Stomach (tissue), 4 donors: Measurements from ENCODE around the gene DPP8.

ENCODE experiments used
- POLR2AphosphoS5 ChIP-seq, 3 donors: sonication (generic); formaldehyde crosslinking; IDR thresholded peaks; one replicate each; pipeline ENCODE4 v1.6.1; 2016; ENCODE audit warnings: antibody characterized with exemption in 3 of 3
- TF ChIP-seq, protein P1 (sequence below), 7 experiments: fragments of 450-650 bp in 4 of 7; fragments of 200-600 bp in 3 of 7; sonication (generic) in 3 of 7; IDR thresholded peaks; one replicate each; pipeline ENCODE4 v1.5.1; 2016 to 2019; ENCODE audit warnings: antibody characterized with exemption in 7 of 7, control low read depth in 2 of 7, mild to moderate bottlenecking in 1 of 7

GRCh38 chr15:65423976-65424679 lies 93.4 kb downstream of the DPP8 start:
- TF ChIP-seq POLR2AphosphoS5 (IDR thresholded peaks at IDR 0.05), result no peak
- TF ChIP-seq, protein P1, sequence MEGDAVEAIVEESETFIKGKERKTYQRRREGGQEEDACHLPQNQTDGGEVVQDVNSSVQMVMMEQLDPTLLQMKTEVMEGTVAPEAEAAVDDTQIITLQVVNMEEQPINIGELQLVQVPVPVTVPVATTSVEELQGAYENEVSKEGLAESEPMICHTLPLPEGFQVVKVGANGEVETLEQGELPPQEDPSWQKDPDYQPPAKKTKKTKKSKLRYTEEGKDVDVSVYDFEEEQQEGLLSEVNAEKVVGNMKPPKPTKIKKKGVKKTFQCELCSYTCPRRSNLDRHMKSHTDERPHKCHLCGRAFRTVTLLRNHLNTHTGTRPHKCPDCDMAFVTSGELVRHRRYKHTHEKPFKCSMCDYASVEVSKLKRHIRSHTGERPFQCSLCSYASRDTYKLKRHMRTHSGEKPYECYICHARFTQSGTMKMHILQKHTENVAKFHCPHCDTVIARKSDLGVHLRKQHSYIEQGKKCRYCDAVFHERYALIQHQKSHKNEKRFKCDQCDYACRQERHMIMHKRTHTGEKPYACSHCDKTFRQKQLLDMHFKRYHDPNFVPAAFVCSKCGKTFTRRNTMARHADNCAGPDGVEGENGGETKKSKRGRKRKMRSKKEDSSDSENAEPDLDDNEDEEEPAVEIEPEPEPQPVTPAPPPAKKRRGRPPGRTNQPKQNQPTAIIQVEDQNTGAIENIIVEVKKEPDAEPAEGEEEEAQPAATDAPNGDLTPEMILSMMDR (IDR thresholded peaks at IDR 0.05), result no peak
